ENCODE data around the gene CLDN2. TPM values are rescaled to one million over a fixed set of nuclear protein-coding genes. Genes with fewer than 3 reads are reported as not detected.
A peak's percentile ranks its signal among the peaks of the same experiment; 100 is the strongest.
"Not testable (repeated sequence)": the region's sequence is repeated elsewhere in the genome, so short reads cannot be mapped to it uniquely, and the experiment has no call there.

Gene CLDN2
- total RNA-seq, 1 experiment from 2014 or later = not detected

DNA sequence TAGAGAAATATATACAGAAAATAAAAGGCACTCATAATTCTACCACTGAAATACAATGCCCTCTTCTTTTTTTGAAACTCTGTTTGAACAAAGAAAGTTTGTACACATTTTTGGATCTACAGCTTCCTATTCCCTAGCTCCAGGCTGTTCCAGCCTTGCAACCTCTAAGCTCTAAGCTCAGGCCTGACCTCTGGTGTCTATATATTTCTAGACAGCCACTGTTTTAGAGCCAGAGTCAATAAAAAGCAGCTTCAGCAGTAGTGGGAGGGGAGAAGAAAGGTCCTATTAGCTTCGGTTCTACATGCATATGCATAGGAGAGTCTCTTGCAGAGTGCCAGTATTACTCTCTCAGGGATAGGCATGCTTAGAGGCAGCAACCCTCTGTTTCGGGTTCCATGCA is 39.7 kb downstream of the CLDN2 start:
- intact Hi-C loops (cut with micrococcal nuclease) = loop anchor here (2.0 kb wide), 1 partner anchor 65 kb away; no protein-coding TSS in a partner anchor
- TF ChIP-seq, protein P1, sequence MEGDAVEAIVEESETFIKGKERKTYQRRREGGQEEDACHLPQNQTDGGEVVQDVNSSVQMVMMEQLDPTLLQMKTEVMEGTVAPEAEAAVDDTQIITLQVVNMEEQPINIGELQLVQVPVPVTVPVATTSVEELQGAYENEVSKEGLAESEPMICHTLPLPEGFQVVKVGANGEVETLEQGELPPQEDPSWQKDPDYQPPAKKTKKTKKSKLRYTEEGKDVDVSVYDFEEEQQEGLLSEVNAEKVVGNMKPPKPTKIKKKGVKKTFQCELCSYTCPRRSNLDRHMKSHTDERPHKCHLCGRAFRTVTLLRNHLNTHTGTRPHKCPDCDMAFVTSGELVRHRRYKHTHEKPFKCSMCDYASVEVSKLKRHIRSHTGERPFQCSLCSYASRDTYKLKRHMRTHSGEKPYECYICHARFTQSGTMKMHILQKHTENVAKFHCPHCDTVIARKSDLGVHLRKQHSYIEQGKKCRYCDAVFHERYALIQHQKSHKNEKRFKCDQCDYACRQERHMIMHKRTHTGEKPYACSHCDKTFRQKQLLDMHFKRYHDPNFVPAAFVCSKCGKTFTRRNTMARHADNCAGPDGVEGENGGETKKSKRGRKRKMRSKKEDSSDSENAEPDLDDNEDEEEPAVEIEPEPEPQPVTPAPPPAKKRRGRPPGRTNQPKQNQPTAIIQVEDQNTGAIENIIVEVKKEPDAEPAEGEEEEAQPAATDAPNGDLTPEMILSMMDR (IDR thresholded peaks at IDR 0.05; ENCODE audit: unreplicated experiment) = peak; percentile 23
- peaks cover 56% of the 10 kb centered on the region for H3K27me3 Mint-ChIP-seq (ENCODE audit: insufficient read depth, unreplicated experiment)
- POLR2A ChIA-PET = interaction anchor here (0.6 kb wide), 1 partner anchor 582 kb away, joined by 3 read pairs; no protein-coding TSS in a partner anchor
- DNase-seq (ENCODE audit: unreplicated experiment) = peak; percentile 21
- BruUV-seq (replicated peaks) = no TSS peak
- no peaks in the 10 kb centered on the region for H3K9me3 Mint-ChIP-seq (ENCODE audit: unreplicated experiment)
- no peak overlapping the region for H3K27ac Mint-ChIP-seq (ENCODE audit: low read depth, unreplicated experiment)
- CTCF ChIA-PET = interaction anchor here (0.7 to 1.4 kb wide), 8 partner anchors 15 to 85 kb away, joined by 3 to 6 read pairs (median 4); no protein-coding TSS in a partner anchor
- H3K36me3 Mint-ChIP-seq (ENCODE audit: insufficient read depth, unreplicated experiment) = peaks cover 11% of the 10 kb centered on the region
- H3K4me3 Mint-ChIP-seq (ENCODE audit: unreplicated experiment) = no peak overlapping the region
- H3K4me1 Mint-ChIP-seq (ENCODE audit: insufficient read depth, unreplicated experiment) = no peaks in the 10 kb centered on the region

DNA sequence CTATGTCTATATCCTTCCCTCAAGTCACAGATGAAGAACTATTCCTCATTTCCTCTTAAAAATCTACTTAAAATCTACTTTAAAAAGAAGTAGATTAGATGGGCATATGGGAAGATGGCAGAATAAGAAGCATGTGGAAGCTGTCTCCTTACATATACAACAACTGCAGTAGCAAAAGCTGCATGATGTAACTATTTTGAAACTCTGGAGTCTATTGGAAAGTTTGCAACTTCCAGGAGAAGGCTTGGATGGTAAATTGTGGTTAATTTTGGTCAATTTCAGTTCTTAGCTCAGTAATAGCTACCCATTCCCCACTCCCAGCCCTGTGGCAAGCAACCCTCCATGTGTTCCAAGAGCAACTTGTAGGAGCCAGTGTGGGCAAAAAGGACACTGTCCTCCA is 42.9 kb downstream of the CLDN2 start:
- intact Hi-C loops (cut with micrococcal nuclease) = no loop called here
- TF ChIP-seq, protein P1 (IDR thresholded peaks at IDR 0.05; ENCODE audit: unreplicated experiment) = no peak
- no peak overlapping the region for H3K27ac Mint-ChIP-seq (ENCODE audit: low read depth, unreplicated experiment)
- POLR2A ChIA-PET = interaction anchor here (1.2 kb wide), 1 partner anchor 69 kb away, joined by 3 read pairs; no protein-coding TSS in a partner anchor
- peaks cover 60% of the 10 kb centered on the region for H3K27me3 Mint-ChIP-seq (ENCODE audit: insufficient read depth, unreplicated experiment)
- BruUV-seq (replicated peaks) = no TSS peak
- no peaks in the 10 kb centered on the region for H3K4me1 Mint-ChIP-seq (ENCODE audit: insufficient read depth, unreplicated experiment)
- CTCF ChIA-PET = interaction anchor here (0.6 kb wide), 2 partner anchors 91 to 815 kb away, joined by 3 read pairs; no protein-coding TSS in a partner anchor
- no peak overlapping the region for H3K4me3 Mint-ChIP-seq (ENCODE audit: unreplicated experiment)
- peaks cover 9% of the 10 kb centered on the region for H3K9me3 Mint-ChIP-seq (ENCODE audit: unreplicated experiment)
- DNase-seq (ENCODE audit: unreplicated experiment) = no peak
- peaks cover 11% of the 10 kb centered on the region for H3K36me3 Mint-ChIP-seq (ENCODE audit: insufficient read depth, unreplicated experiment)

DNA sequence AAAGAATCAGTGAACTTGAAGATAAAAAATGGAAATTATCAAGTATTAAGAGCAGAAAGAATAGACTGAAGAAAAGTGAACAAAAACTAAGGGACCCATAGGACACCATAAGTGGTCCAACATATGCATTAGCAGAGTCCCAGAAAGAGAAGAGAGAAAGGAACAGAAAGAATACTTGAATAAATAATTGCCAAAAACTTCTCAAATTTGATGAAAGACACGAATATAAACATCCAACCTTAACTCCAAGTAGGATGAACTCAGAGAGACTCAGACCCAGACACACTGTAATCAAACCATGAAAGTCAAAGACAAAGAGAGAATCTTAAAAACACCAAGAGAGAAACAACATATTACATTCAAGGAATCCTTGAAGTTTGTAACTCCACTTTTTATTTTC is 44.1 kb downstream of the CLDN2 start:
- peaks cover 14% of the 10 kb centered on the region for H3K9me3 Mint-ChIP-seq (ENCODE audit: unreplicated experiment)

DNA sequence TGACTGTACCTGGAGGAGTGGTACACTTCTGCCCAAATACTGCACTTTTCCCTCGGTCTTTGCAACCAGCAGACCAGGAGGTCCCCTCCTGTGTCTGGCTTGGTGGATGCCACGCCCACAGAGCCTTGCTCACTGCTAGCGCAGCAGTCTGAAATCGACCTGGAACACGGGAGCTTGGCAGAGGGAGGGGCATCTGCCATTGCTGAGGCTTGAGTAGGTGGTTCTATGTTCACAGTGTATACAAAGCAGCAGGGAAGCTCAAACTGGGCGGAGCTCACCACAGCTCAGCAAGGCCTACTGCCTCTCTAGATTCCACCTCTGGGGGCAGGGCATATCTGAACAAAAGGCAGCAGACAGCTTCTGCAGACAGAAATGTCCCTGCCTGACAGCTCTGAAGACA is 46.3 kb downstream of the CLDN2 start:
- H3K27me3 Mint-ChIP-seq (ENCODE audit: insufficient read depth, unreplicated experiment) = peaks cover 76% of the 10 kb centered on the region
- H3K4me1 Mint-ChIP-seq (ENCODE audit: insufficient read depth, unreplicated experiment); intact Hi-C loops (cut with micrococcal nuclease); DNase-seq (ENCODE audit: unreplicated experiment); H3K27ac Mint-ChIP-seq (ENCODE audit: low read depth, unreplicated experiment); H3K4me3 Mint-ChIP-seq (ENCODE audit: unreplicated experiment); BruUV-seq (replicated peaks); POLR2A ChIA-PET; CTCF ChIA-PET; H3K36me3 Mint-ChIP-seq (ENCODE audit: insufficient read depth, unreplicated experiment): not testable (repeated sequence)
- peaks cover 14% of the 10 kb centered on the region for H3K9me3 Mint-ChIP-seq (ENCODE audit: unreplicated experiment)

More for the DNA sequence above, 44.1 kb downstream of the CLDN2 start:
- peaks cover 71% of the 10 kb centered on the region for H3K27me3 Mint-ChIP-seq (ENCODE audit: insufficient read depth, unreplicated experiment)
- POLR2A ChIA-PET = no interaction called here
- TF ChIP-seq, protein P1 (IDR thresholded peaks at IDR 0.05; ENCODE audit: unreplicated experiment) = no peak
- H3K4me3 Mint-ChIP-seq (ENCODE audit: unreplicated experiment) = no peak overlapping the region
- BruUV-seq (replicated peaks) = no TSS peak
- DNase-seq (ENCODE audit: unreplicated experiment) = no peak
- peaks cover 11% of the 10 kb centered on the region for H3K36me3 Mint-ChIP-seq (ENCODE audit: insufficient read depth, unreplicated experiment)
- intact Hi-C loops (cut with micrococcal nuclease) = no loop called here
- no peak overlapping the region for H3K27ac Mint-ChIP-seq (ENCODE audit: low read depth, unreplicated experiment)
- no peaks in the 10 kb centered on the region for H3K4me1 Mint-ChIP-seq (ENCODE audit: insufficient read depth, unreplicated experiment)
- CTCF ChIA-PET = interaction anchor here (0.6 kb wide), 1 partner anchor 50 kb away, joined by 3 read pairs; no protein-coding TSS in a partner anchor

All from MCF 10A (cell line).